22Rv1 (cell line): ENCODE data around the gene NEURL1B.

Source experiments
- ZFX ChIP-seq: fragments of 450-650 bp; IDR thresholded peaks from 2 replicates; pipeline ENCODE4 v1.6.1; 2017; ENCODE audit warnings: antibody characterized with exemption, borderline replicate concordance
- TF ChIP-seq, protein P1 (sequence below): fragments of 450-650 bp; IDR thresholded peaks from 2 replicates; pipeline ENCODE4 v1.5.1; 2017; ENCODE audit warnings: mild to moderate bottlenecking

DNA sequence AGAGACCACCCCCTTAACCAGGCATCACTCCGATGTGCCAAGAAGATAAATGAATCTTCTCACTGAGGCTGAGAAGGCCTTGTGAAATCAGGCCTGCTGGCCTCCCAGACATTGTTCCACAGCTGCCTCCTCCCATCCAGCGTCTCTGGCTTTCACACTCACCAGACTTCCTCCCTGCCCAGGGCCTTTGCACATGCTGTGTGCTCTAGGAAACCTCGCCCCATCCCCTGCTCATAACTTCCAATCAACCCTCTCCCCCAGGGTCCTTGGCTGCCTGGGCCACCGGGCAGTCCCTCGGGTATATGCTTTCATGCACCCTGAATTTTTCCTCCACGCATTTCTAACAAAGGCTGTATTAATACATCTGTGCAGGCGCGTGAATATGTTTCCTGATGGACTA is 71.5 kb downstream of the NEURL1B start:
- TF ChIP-seq, protein P1, sequence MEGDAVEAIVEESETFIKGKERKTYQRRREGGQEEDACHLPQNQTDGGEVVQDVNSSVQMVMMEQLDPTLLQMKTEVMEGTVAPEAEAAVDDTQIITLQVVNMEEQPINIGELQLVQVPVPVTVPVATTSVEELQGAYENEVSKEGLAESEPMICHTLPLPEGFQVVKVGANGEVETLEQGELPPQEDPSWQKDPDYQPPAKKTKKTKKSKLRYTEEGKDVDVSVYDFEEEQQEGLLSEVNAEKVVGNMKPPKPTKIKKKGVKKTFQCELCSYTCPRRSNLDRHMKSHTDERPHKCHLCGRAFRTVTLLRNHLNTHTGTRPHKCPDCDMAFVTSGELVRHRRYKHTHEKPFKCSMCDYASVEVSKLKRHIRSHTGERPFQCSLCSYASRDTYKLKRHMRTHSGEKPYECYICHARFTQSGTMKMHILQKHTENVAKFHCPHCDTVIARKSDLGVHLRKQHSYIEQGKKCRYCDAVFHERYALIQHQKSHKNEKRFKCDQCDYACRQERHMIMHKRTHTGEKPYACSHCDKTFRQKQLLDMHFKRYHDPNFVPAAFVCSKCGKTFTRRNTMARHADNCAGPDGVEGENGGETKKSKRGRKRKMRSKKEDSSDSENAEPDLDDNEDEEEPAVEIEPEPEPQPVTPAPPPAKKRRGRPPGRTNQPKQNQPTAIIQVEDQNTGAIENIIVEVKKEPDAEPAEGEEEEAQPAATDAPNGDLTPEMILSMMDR, result no peak
- no peak for TF ChIP-seq ZFX
